Effector memory CD8-positive, alpha-beta T cell (primary cell): ENCODE results near the gene AOX1.
"Not testable (repeated sequence)": the region's sequence is repeated elsewhere in the genome, so short reads cannot be mapped to it uniquely, and the experiment has no call there.

ENCODE experiments used
- ATAC-seq: fragments of 150-1000 bp; cut with Tn5 transposase; replicated peaks from 2 replicates; pipeline ENCODE4 v1.10.0; 2021; ENCODE audit warnings: mild to moderate bottlenecking, moderate library complexity
- DNase-seq, 3 experiments: peaks; one replicate each; pipeline ENCODE4 v3.0.0; 2021
- H3K27ac Mint-ChIP-seq, 2 donors: one replicate each; pipeline ENCODE4 v1.8.0; 2022; ENCODE audit warnings: mild to moderate bottlenecking in 2 of 2, mixed read lengths in 2 of 2, moderate library complexity in 2 of 2
- H3K27me3 Mint-ChIP-seq, 2 donors: one replicate each; pipeline ENCODE4 v1.8.0; 2022; ENCODE audit warnings: mixed read lengths in 2 of 2
- H3K36me3 Mint-ChIP-seq: one replicate; pipeline ENCODE4 v1.8.0; 2022; ENCODE audit warnings: mild to moderate bottlenecking, moderate library complexity, mixed read lengths; ENCODE audit not compliant: insufficient read depth
- H3K4me1 Mint-ChIP-seq, 2 donors: one replicate each; pipeline ENCODE4 v1.8.0; 2022; ENCODE audit warnings: low read depth in 2 of 2, mixed read lengths in 2 of 2
- H3K4me3 Mint-ChIP-seq, 2 donors: one replicate each; pipeline ENCODE4 v1.8.0; 2022; ENCODE audit warnings: mild to moderate bottlenecking in 2 of 2, mixed read lengths in 2 of 2, moderate library complexity in 2 of 2
- H3K9me3 Mint-ChIP-seq, 2 donors: one replicate each; pipeline ENCODE4 v1.8.0; 2022; ENCODE audit warnings: mixed read lengths in 2 of 2

Gene AOX1

GRCh38 chr2:200624026-200624425, 38.2 kb downstream of the AOX1 start:
- Mint-ChIP-seq H3K27me3 (peaks cover 35 to 57% of the 10 kb centered on the region in 2 donors), H3K27ac (no peak overlapping the region), H3K4me1 (no peaks in the 10 kb centered on the region), H3K36me3 (no peaks in the 10 kb centered on the region), H3K9me3 (no peaks in the 10 kb centered on the region), H3K4me3 (no peak overlapping the region)
- ATAC-seq (no peak), DNase-seq (no peak)

GRCh38 chr2:200624658-200625057, 38.8 kb downstream of the AOX1 start:
- peaks cover 41 to 63% of the 10 kb centered on the region in 2 donors for H3K27me3 Mint-ChIP-seq

GRCh38 chr2:200625282-200625681, 39.5 kb downstream of the AOX1 start:
- no peak for DNase-seq
- Mint-ChIP-seq H3K36me3 (no peaks in the 10 kb centered on the region), H3K4me3 (no peak overlapping the region), H3K27me3 (peaks cover 46 to 69% of the 10 kb centered on the region in 2 donors), H3K27ac (no peak overlapping the region), H3K4me1 (no peaks in the 10 kb centered on the region), H3K9me3 (no peaks in the 10 kb centered on the region)
- ATAC-seq: no peak

More at GRCh38 chr2:200624658-200625057, 38.8 kb downstream of the AOX1 start:
- Mint-ChIP-seq H3K27ac (no peak overlapping the region), H3K9me3 (no peaks in the 10 kb centered on the region), H3K36me3 (no peaks in the 10 kb centered on the region), H3K4me3 (no peak overlapping the region), H3K4me1 (no peaks in the 10 kb centered on the region)
- no peak for ATAC-seq
- no peak for DNase-seq

GRCh38 chr2:200625958-200626363, 40.1 kb downstream of the AOX1 start:
- no peak for ATAC-seq
- H3K27ac Mint-ChIP-seq: no peak overlapping the region
- no peaks in the 10 kb centered on the region for H3K9me3 Mint-ChIP-seq
- H3K4me1 Mint-ChIP-seq: no peaks in the 10 kb centered on the region
- peaks cover 52 to 75% of the 10 kb centered on the region in 2 donors for H3K27me3 Mint-ChIP-seq
- H3K36me3 Mint-ChIP-seq: no peaks in the 10 kb centered on the region
- no peak for DNase-seq
- no peak overlapping the region for H3K4me3 Mint-ChIP-seq

- H3K4me3 Mint-ChIP-seq: no peak overlapping the region
- no peak for ATAC-seq
- peaks cover 52 to 75% of the 10 kb centered on the region in 2 donors for H3K27me3 Mint-ChIP-seq
- no peaks in the 10 kb centered on the region for H3K36me3 Mint-ChIP-seq
- no peaks in the 10 kb centered on the region for H3K9me3 Mint-ChIP-seq
- DNase-seq: no peak
- no peaks in the 10 kb centered on the region for H3K4me1 Mint-ChIP-seq
- H3K27ac Mint-ChIP-seq: no peak overlapping the region
Observed at GRCh38 chr2:200627110-200627770, 41.4 kb downstream of the AOX1 start.

- not testable (repeated sequence) for H3K36me3 Mint-ChIP-seq, H3K9me3 Mint-ChIP-seq, H3K27ac Mint-ChIP-seq, DNase-seq, H3K4me3 Mint-ChIP-seq, ATAC-seq, H3K4me1 Mint-ChIP-seq
- peaks cover 50 to 67% of the 10 kb centered on the region in 2 donors for H3K27me3 Mint-ChIP-seq
Observed at GRCh38 chr2:200628461-200628860, 42.6 kb downstream of the AOX1 start.

GRCh38 chr2:200631287-200631686, 45.5 kb downstream of the AOX1 start:
- H3K4me1 Mint-ChIP-seq: no peaks in the 10 kb centered on the region
- H3K4me3 Mint-ChIP-seq: no peak overlapping the region
- H3K9me3 Mint-ChIP-seq: peaks cover 0 to 2% of the 10 kb centered on the region in 2 donors
- ATAC-seq: no peak
- no peak for DNase-seq
- H3K36me3 Mint-ChIP-seq: no peaks in the 10 kb centered on the region
- no peak overlapping the region for H3K27ac Mint-ChIP-seq
- H3K27me3 Mint-ChIP-seq: peaks cover 69% of the 10 kb centered on the region in 2 donors

- peaks cover 58 to 64% of the 10 kb centered on the region in 2 donors for H3K27me3 Mint-ChIP-seq
- ATAC-seq: no peak
- DNase-seq: no peak
- H3K27ac Mint-ChIP-seq: no peak overlapping the region
- H3K36me3 Mint-ChIP-seq: no peaks in the 10 kb centered on the region
- H3K9me3 Mint-ChIP-seq: peaks cover 0 to 2% of the 10 kb centered on the region in 2 donors
- H3K4me3 Mint-ChIP-seq: no peak overlapping the region
- no peaks in the 10 kb centered on the region for H3K4me1 Mint-ChIP-seq
Observed at GRCh38 chr2:200634231-200634964, 48.6 kb downstream of the AOX1 start.

- no peak for DNase-seq
- Mint-ChIP-seq H3K27me3 (peaks cover 55 to 62% of the 10 kb centered on the region in 2 donors), H3K4me3 (no peak overlapping the region), H3K9me3 (peaks cover 0 to 2% of the 10 kb centered on the region in 2 donors), H3K4me1 (no peaks in the 10 kb centered on the region), H3K27ac (no peak overlapping the region), H3K36me3 (no peaks in the 10 kb centered on the region)
- no peak for ATAC-seq
Observed at GRCh38 chr2:200635251-200635650, 49.4 kb downstream of the AOX1 start.

GRCh38 chr2:200637901-200638300, 52.1 kb downstream of the AOX1 start:
- Mint-ChIP-seq H3K36me3 (no peaks in the 10 kb centered on the region), H3K27ac (no peak overlapping the region), H3K9me3 (peaks cover 0 to 2% of the 10 kb centered on the region in 2 donors), H3K27me3 (peaks cover 51 to 56% of the 10 kb centered on the region in 2 donors), H3K4me3 (no peak overlapping the region), H3K4me1 (no peaks in the 10 kb centered on the region)
- ATAC-seq (no peak), DNase-seq (no peak)

- Mint-ChIP-seq H3K9me3 (no peaks in the 10 kb centered on the region), H3K27ac (no peak overlapping the region), H3K4me3 (no peak overlapping the region), H3K4me1 (no peaks in the 10 kb centered on the region), H3K27me3 (peaks cover 28 to 44% of the 10 kb centered on the region in 2 donors), H3K36me3 (no peaks in the 10 kb centered on the region)
- no peak for DNase-seq
- ATAC-seq: no peak
Observed at GRCh38 chr2:200640176-200640575, 54.4 kb downstream of the AOX1 start.

- Mint-ChIP-seq H3K27me3 (peaks cover 21 to 37% of the 10 kb centered on the region in 2 donors), H3K4me1 (no peaks in the 10 kb centered on the region), H3K4me3 (no peak overlapping the region), H3K9me3 (no peaks in the 10 kb centered on the region), H3K36me3 (no peaks in the 10 kb centered on the region), H3K27ac (no peak overlapping the region)
- ATAC-seq (no peak), DNase-seq (no peak)
Observed at GRCh38 chr2:200640901-200641300, 55.1 kb downstream of the AOX1 start.

- not testable (repeated sequence) for H3K4me1 Mint-ChIP-seq, H3K36me3 Mint-ChIP-seq, H3K27ac Mint-ChIP-seq, H3K9me3 Mint-ChIP-seq, DNase-seq, H3K4me3 Mint-ChIP-seq, ATAC-seq
- peaks cover 37 to 50% of the 10 kb centered on the region in 2 donors for H3K27me3 Mint-ChIP-seq
Observed at GRCh38 chr2:200648518-200649281, 62.9 kb downstream of the AOX1 start.
